K562 (cell line): ENCODE measurements around the gene LAPTM4A. TPM values are rescaled to one million over a fixed set of nuclear protein-coding genes. Genes with fewer than 3 reads are reported as not detected.

Experiments used
- ARID1B ChIP-seq: fragments of 450-650 bp; IDR thresholded peaks from 2 replicates; pipeline ENCODE4 v1.6.1; 2016; ENCODE audit warnings: antibody characterized with exemption, mild to moderate bottlenecking, inconsistent platforms
- BRD9 ChIP-seq: fragments of 450-650 bp; IDR thresholded peaks from 2 replicates; pipeline ENCODE4 v1.6.1; 2018; ENCODE audit warnings: low read depth; ENCODE audit not compliant: partially characterized antibody
- CBX5 ChIP-seq: IDR thresholded peaks from 2 replicates; pipeline ENCODE4 v1.6.1; 2014; ENCODE audit warnings: low read depth, borderline replicate concordance
- DNMT1 ChIP-seq: fragments of 450-650 bp; IDR thresholded peaks from 2 replicates; pipeline ENCODE4 v1.6.1; 2016; ENCODE audit warnings: antibody characterized with exemption, mild to moderate bottlenecking
- GTF2F1 ChIP-seq: IDR thresholded peaks from 2 replicates; pipeline ENCODE4 v1.6.1; 2011; ENCODE audit warnings: low read depth, low read length, improper control_type of control experiment
- MTF1 ChIP-seq: fragments of 250-450 bp; sonication (Bioruptor Pico); IDR thresholded peaks from 2 replicates; pipeline ENCODE4 v1.9.0; 2021; ENCODE audit warnings: moderate library complexity, mild to moderate bottlenecking, inconsistent platforms, borderline replicate concordance
- NFATC3 ChIP-seq: fragments of 450-650 bp; IDR thresholded peaks from 2 replicates; pipeline ENCODE4 v1.6.1; 2017; ENCODE audit warnings: mild to moderate bottlenecking
- POLR2AphosphoS5 ChIP-seq: IDR thresholded peaks from 2 replicates; pipeline ENCODE4 v1.6.1; 2011; ENCODE audit warnings: mild to moderate bottlenecking, low read depth, low read length, moderate library complexity; ENCODE audit not compliant: control insufficient read depth, insufficient read depth
- PTTG1 ChIP-seq: fragments of 450-650 bp; IDR thresholded peaks from 2 replicates; pipeline ENCODE4 v1.6.1; 2016; ENCODE audit warnings: low read depth, mild to moderate bottlenecking, missing genetic modification characterization, missing compliant biosample characterization
- RBM15 ChIP-seq: fragments of 200-400 bp; formaldehyde crosslinking; IDR thresholded peaks from 2 replicates; pipeline ENCODE4 v1.6.1; 2018; ENCODE audit warnings: mild to moderate bottlenecking, low read length, moderate library complexity; ENCODE audit not compliant: insufficient read depth
- SLC30A9 ChIP-seq: fragments of 250-450 bp; sonication (Bioruptor Pico); IDR thresholded peaks from 2 replicates; pipeline ENCODE4 v1.8.0; 2022; ENCODE audit warnings: mild to moderate bottlenecking, moderate library complexity
- SP1 ChIP-seq: sonication (generic); formaldehyde crosslinking; IDR thresholded peaks from 2 replicates; pipeline ENCODE4 v1.8.1; 2022; ENCODE audit warnings: mild to moderate bottlenecking, missing genetic modification reagents
- SRSF1 ChIP-seq: fragments of 200-400 bp; formaldehyde crosslinking; IDR thresholded peaks from 2 replicates; pipeline ENCODE4 v1.6.1; 2017; ENCODE audit warnings: mild to moderate bottlenecking, low read depth, low read length, moderate library complexity
- TEAD1 ChIP-seq, 2 experiments: fragments of 450-650 bp in 1 of 2; sonication (generic) in 1 of 2; formaldehyde crosslinking; IDR thresholded peaks; 2 replicates each; pipeline versions ENCODE4 v1.4.0 to v1.8.0; 2020 to 2022; ENCODE audit warnings: mild to moderate bottlenecking in 2 of 2, missing genetic modification reagents in 1 of 2
- TRIM24 ChIP-seq, 2 experiments: fragments of 450-650 bp; IDR thresholded peaks; 2 replicates each; pipeline ENCODE4 v1.6.1; 2016
- ZBTB7A ChIP-seq: IDR thresholded peaks from 2 replicates; pipeline ENCODE4 v1.6.1; 2011; ENCODE audit warnings: low read depth, mild to moderate bottlenecking, low read length, moderate library complexity, borderline replicate concordance; ENCODE audit not compliant: control insufficient read depth
- ZC3H11A ChIP-seq: IDR thresholded peaks from 2 replicates; pipeline ENCODE4 v1.6.1; 2012; ENCODE audit warnings: low read depth, low read length, improper control_type of control experiment
- ZC3H4 ChIP-seq: sonication (generic); formaldehyde crosslinking; IDR thresholded peaks from 2 replicates; pipeline ENCODE4 v1.9.0; 2021; ENCODE audit warnings: missing genetic modification reagents, borderline replicate concordance
- ZFPM2 ChIP-seq: fragments of 250-450 bp; sonication (Bioruptor Pico); IDR thresholded peaks from 2 replicates; pipeline ENCODE4 v1.5.1; 2022; ENCODE audit warnings: mild to moderate bottlenecking
- ZFX ChIP-seq: sonication (generic); formaldehyde crosslinking; IDR thresholded peaks from 2 replicates; pipeline ENCODE4 v1.8.0; 2022; ENCODE audit warnings: mild to moderate bottlenecking, missing genetic modification reagents, moderate library complexity
- ZNF318 ChIP-seq, 2 experiments: fragments of 450-650 bp; IDR thresholded peaks; 2 replicates each; pipeline ENCODE4 v1.6.1; 2016; ENCODE audit warnings: mild to moderate bottlenecking in 2 of 2, borderline replicate concordance in 1 of 2, low read depth in 1 of 2, moderate library complexity in 1 of 2
- polyA plus RNA-seq, 8 experiments: library from polyadenylated mRNA; depleted of rRNA in 4 of 8; stranded (reverse) in 5 of 8; unstranded in 3 of 8; fragments of >200 nt; fragmentation: Nextera tagmentation in 2 of 8; fragmentation: Illumina TruSeq in 1 of 8; extraction: Ambion mirVana in 2 of 8; extraction: Trizol in 1 of 8; gene quantifications; 2 replicates each; pipeline versions ENCODE4 v1.2.1 to v1.2.3, GENCODE V29; 2011 to 2014; ENCODE audit warnings: inconsistent platforms in 1 of 8, missing spikeins in 1 of 8
- total RNA-seq, 7 experiments: library from RNA; depleted of rRNA in 6 of 7; stranded (reverse); fragments of >200 nt in 6 of 7; fragmentation: Illumina TruSeq in 2 of 7; extraction: Trizol in 2 of 7; gene quantifications; 2 replicates each; pipeline versions ENCODE4 v1.2.1 to v1.2.3, GENCODE V29; 2011 to 2021; ENCODE audit warnings: low replicate concordance in 1 of 7

LAPTM4A gene
- total and polyA plus RNA-seq, 9 of the 15 experiments (the other 6 are each of a cell fraction or from before 2014, with no cell fraction given), result 13.4 to 157 (median 50.1) TPM

- TF ChIP-seq ZNF318 (IDR thresholded peaks at IDR 0.05; ENCODE audit: borderline replicate concordance in 1 of 2, low read depth in 1 of 2) (peak in 1 of 2 experiments; percentile 89; a peak in 2 of 4 replicates), RBM15 (no peak), ZC3H11A (0 out of 2 replicates have a peak, but pooled peaks have one; percentile 18), ZC3H4 (no peak), ZFX (CRISPR knock-in tag) (peak; percentile 100), BRD9 (peak; percentile 69), MTF1 (CRISPR knock-in tag) (no peak), ARID1B (peak; percentile 63), TEAD1 (CRISPR knock-in tag; IDR thresholded peaks at IDR 0.05) (peak; percentile 57 to 64; a peak in 2 of 4 replicates), PTTG1 (tag) (no peak), NFATC3 (peak; percentile 32; the same call in 1 of the 2 replicates), TRIM24 (IDR thresholded peaks at IDR 0.05) (no peak; a peak in 1 of 4 replicates), DNMT1 (no peak), SLC30A9 (no peak), ZFPM2 (CRISPR knock-in tag) (no peak), POLR2AphosphoS5 (no peak; the same call in none of the 2 replicates), SRSF1 (no peak), SP1 (peak; percentile 93), ZBTB7A (peak; percentile 48; the same call in 1 of the 2 replicates), CBX5 (no peak), GTF2F1 (no peak)
Observed at GRCh38 chr2:20051532-20052228, at the start of gene LAPTM4A (continued).
